ENCODE measurements around the gene CRMP1. TPM values are rescaled to one million over a fixed set of nuclear protein-coding genes. Genes with fewer than 3 reads are reported as not detected.

Gene CRMP1
- total and polyA plus RNA-seq, 2 of the 4 experiments (the other 2 are of a cell fraction) = 4.1 to 7.4 TPM

DNA sequence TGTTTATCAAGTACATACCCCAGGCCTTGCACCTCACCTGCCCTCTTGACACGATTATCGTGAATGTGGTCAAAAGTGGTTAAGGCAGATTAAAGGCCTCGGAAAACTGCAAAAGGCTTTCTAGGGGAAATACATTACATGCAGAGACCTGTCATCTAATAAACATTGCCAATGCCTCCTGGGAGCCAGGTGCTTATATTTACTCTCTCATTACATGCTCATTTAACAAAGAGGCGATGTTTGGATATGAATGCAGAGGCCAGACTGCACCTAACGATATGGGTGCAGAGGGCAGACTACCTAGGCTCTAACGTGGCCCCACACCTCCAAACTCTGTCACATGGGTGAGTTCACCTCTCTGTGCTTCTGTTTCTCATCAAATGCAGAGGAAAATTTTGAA, 14.5 kb downstream of the CRMP1 start:
- intact Hi-C loops (cut with micrococcal nuclease) = no loop called here
- Histone ChIP-seq H4K20me1 (ENCODE audit: insufficient read depth, low read length) (peaks cover 3% of the 10 kb centered on the region), H3K4me2 (ENCODE audit: low read depth, low read length) (no peak overlapping the region), H3K9ac (ENCODE audit: low read depth, low read length) (no peak overlapping the region), H2AFZ (replicated peaks; ENCODE audit: low read length, poor library complexity) (no peak overlapping the region), H3K4ac (ENCODE audit: low read depth, low read length) (no peak overlapping the region), H3K27me3 (ENCODE audit: control insufficient read depth, insufficient read depth, low read length) (no peaks in the 10 kb centered on the region), H3K9me1 (ENCODE audit: insufficient read depth, low read length) (no peaks in the 10 kb centered on the region), H4K5ac (ENCODE audit: low read depth, low read length) (no peak overlapping the region), H2BK120ac (ENCODE audit: low read depth, low read length) (no peak overlapping the region), H3K56ac (ENCODE audit: extremely low read depth, insufficient read depth, low read length) (no peak overlapping the region), H3K36me3 (ENCODE audit: control insufficient read depth, insufficient read depth, low read length) (no peaks in the 10 kb centered on the region), H2AK5ac (ENCODE audit: low read depth, low read length) (no peak overlapping the region), H3K23ac (ENCODE audit: low read depth, low read length) (no peak overlapping the region), H2BK5ac (ENCODE audit: low read depth, low read length, poor library complexity, severe bottlenecking) (no peak overlapping the region), H3K9me3 (ENCODE audit: control insufficient read depth, insufficient read depth, low read length) (no peaks in the 10 kb centered on the region), H2BK20ac (ENCODE audit: low read depth, low read length) (no peak overlapping the region), H2BK15ac (ENCODE audit: low read depth, low read length) (no peak overlapping the region), H3K27ac (ENCODE audit: insufficient read depth, low read length) (no peak overlapping the region), H4K91ac (ENCODE audit: insufficient read depth, low read depth, low read length) (no peak overlapping the region), H2AK9ac (replicated peaks; ENCODE audit: low read depth, low read length, poor library complexity) (no peak overlapping the region), H3K18ac (ENCODE audit: low read depth, low read length) (no peak overlapping the region), H3K14ac (replicated peaks; ENCODE audit: low read depth, low read length) (no peak overlapping the region), H3K79me1 (ENCODE audit: low read depth in 1 of 2, low read length in 2 of 2) (no peaks in the 10 kb centered on the region), H4K8ac (ENCODE audit: low read depth in 2 of 2, low read length in 2 of 2) (no peak overlapping the region), H3K4me3 (ENCODE audit: insufficient read depth, low read depth, low read length) (no peak overlapping the region), H3K4me1 (ENCODE audit: control insufficient read depth, insufficient read depth, low read length) (no peaks in the 10 kb centered on the region)
- no peak for ATAC-seq (ENCODE audit: low read depth)
- in situ Hi-C loops (cut with MboI; ENCODE audit: low sequenced_read_pairs) = no loop called here
- dilution Hi-C loops (cut with HindIII; ENCODE audit: low sequenced_read_pairs, unreplicated experiment) = no loop called here
- ChIA-PET POLR2A (ENCODE audit: unreplicated experiment) (no interaction called here), CTCF (no interaction called here)
- no peak for TF ChIP-seq MAFK (IDR thresholded peaks at IDR 0.05; ENCODE audit: low read depth, low read length)
- TF ChIP-seq, protein P1, sequence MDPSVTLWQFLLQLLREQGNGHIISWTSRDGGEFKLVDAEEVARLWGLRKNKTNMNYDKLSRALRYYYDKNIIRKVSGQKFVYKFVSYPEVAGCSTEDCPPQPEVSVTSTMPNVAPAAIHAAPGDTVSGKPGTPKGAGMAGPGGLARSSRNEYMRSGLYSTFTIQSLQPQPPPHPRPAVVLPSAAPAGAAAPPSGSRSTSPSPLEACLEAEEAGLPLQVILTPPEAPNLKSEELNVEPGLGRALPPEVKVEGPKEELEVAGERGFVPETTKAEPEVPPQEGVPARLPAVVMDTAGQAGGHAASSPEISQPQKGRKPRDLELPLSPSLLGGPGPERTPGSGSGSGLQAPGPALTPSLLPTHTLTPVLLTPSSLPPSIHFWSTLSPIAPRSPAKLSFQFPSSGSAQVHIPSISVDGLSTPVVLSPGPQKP (IDR thresholded peaks at IDR 0.05; ENCODE audit: borderline replicate concordance, low read depth, low read length) = no peak
- no peak for TF ChIP-seq MXI1 (IDR thresholded peaks at IDR 0.05; ENCODE audit: borderline replicate concordance, low read depth, low read length)
- TF ChIP-seq, protein P2, sequence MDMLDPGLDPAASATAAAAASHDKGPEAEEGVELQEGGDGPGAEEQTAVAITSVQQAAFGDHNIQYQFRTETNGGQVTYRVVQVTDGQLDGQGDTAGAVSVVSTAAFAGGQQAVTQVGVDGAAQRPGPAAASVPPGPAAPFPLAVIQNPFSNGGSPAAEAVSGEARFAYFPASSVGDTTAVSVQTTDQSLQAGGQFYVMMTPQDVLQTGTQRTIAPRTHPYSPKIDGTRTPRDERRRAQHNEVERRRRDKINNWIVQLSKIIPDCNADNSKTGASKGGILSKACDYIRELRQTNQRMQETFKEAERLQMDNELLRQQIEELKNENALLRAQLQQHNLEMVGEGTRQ (IDR thresholded peaks at IDR 0.05; ENCODE audit: low read depth, low read length) = no peak
- no peak for TF ChIP-seq BHLHE40 (IDR thresholded peaks at IDR 0.05; ENCODE audit: low read depth, low read length)
- TF ChIP-seq NFE2L2 (IDR thresholded peaks at IDR 0.05; ENCODE audit: low read depth, low read length) = no peak
- TF ChIP-seq RCOR1 (IDR thresholded peaks at IDR 0.05; ENCODE audit: insufficient replicate concordance, low read length) = no peak
- TF ChIP-seq POLR2A (IDR thresholded peaks at IDR 0.05; ENCODE audit: low read depth, low read length) = no peak
- no peak for DNase-seq
- no TSS peak for BruUV-seq (replicated peaks)
- WGBS, 2 experiments (ENCODE audit: extremely low coverage in 2 of 2, insufficient read length in 1 of 2) = no CpG with 5 or more reads among the region's 6 CpGs
